IPS DF 6.9 (cell line): Measurements from ENCODE around the gene ASPRV1.
"Not testable (repeated sequence)": the region's sequence is repeated elsewhere in the genome, so short reads cannot be mapped to it uniquely, and the experiment has no call there.

Experiments
- DNase-seq: peaks from one replicate; pipeline ENCODE4 v3.0.0-alpha.2; 2013; ENCODE audit warnings: low read depth, low spot score
- H3K27ac ChIP-seq: one replicate; pipeline ENCODE4 v1.5.1; 2013; ENCODE audit warnings: low read length, control low read depth
- H3K27me3 ChIP-seq: 2 replicates; pipeline ENCODE4 v1.6.1; 2013; ENCODE audit warnings: mild to moderate bottlenecking, low read length; ENCODE audit not compliant: control insufficient read depth, insufficient read depth
- H3K36me3 ChIP-seq: 2 replicates; pipeline ENCODE4 v1.6.1; 2013; ENCODE audit warnings: low read length; ENCODE audit not compliant: control insufficient read depth, insufficient read depth
- H3K4me1 ChIP-seq: 2 replicates; pipeline ENCODE4 v1.6.1; 2013; ENCODE audit warnings: low read length; ENCODE audit not compliant: control insufficient read depth, insufficient read depth
- H3K4me3 ChIP-seq: 2 replicates; pipeline ENCODE4 v1.5.1; 2013; ENCODE audit warnings: mild to moderate bottlenecking, low read length
- H3K9me3 ChIP-seq: 2 replicates; pipeline ENCODE4 v1.6.1; 2013; ENCODE audit warnings: low read length, inconsistent platforms; ENCODE audit not compliant: control insufficient read depth, insufficient read depth
- WGBS: extraction: QIAGEN DNeasy Blood & Tissue Kit; methylation state at CpG from one replicate; pipeline ENCODE4 v1.1.7; 2013; ENCODE audit warnings: mixed read lengths, missing lambda C conversion rate; ENCODE audit not compliant: insufficient read length, insufficient coverage; 5-methylcytosine and 5-hydroxymethylcytosine counted together

Gene ASPRV1

GRCh38 chr2:69962986-69963730, 1.7 kb upstream of the ASPRV1 start:
- Histone ChIP-seq H3K27me3 (no peaks in the 10 kb centered on the region), H3K4me3 (no peak overlapping the region), H3K4me1 (peaks cover 4% of the 10 kb centered on the region; the same call in 1 of the 2 replicates), H3K9me3 (no peaks in the 10 kb centered on the region), H3K27ac (no peak overlapping the region), H3K36me3 (no peaks in the 10 kb centered on the region)
- WGBS = no CpG with 5 or more reads among the region's 8 CpGs
- DNase-seq = no peak

GRCh38 chr2:69960821-69961220, 610 bp downstream of the ASPRV1 start:
- no peaks in the 10 kb centered on the region for H3K36me3 ChIP-seq
- no peaks in the 10 kb centered on the region for H3K27me3 ChIP-seq
- no peaks in the 10 kb centered on the region for H3K9me3 ChIP-seq
- no peak for DNase-seq
- no peak overlapping the region for H3K27ac ChIP-seq
- no CpG with 5 or more reads among the region's 6 CpGs for WGBS
- no peak overlapping the region for H3K4me3 ChIP-seq
- peaks cover 4% of the 10 kb centered on the region; the same call in 1 of the 2 replicates for H3K4me1 ChIP-seq

- H3K4me1 ChIP-seq = peaks cover 4% of the 10 kb centered on the region; the same call in 1 of the 2 replicates
- no peaks in the 10 kb centered on the region for H3K36me3 ChIP-seq
- no peak for DNase-seq
- H3K9me3 ChIP-seq = no peaks in the 10 kb centered on the region
- no peaks in the 10 kb centered on the region for H3K27me3 ChIP-seq
- no peak overlapping the region for H3K27ac ChIP-seq
- no peak overlapping the region for H3K4me3 ChIP-seq
- no CpG with 5 or more reads among the region's 5 CpGs for WGBS
Observed at GRCh38 chr2:69959425-69959824, 2.0 kb downstream of the ASPRV1 start.

- no peak overlapping the region for H3K4me3 ChIP-seq
- no peaks in the 10 kb centered on the region for H3K27me3 ChIP-seq
- H3K36me3 ChIP-seq = no peaks in the 10 kb centered on the region
- WGBS = no CpG with 5 or more reads among the region's 6 CpGs
- no peak overlapping the region for H3K27ac ChIP-seq
- 0 out of 2 replicates have a peak, but pooled peaks cover 2% of the 10 kb centered on the region for H3K4me1 ChIP-seq
- DNase-seq = no peak
- H3K9me3 ChIP-seq = no peaks in the 10 kb centered on the region
Observed at GRCh38 chr2:69958480-69958879, 3.0 kb downstream of the ASPRV1 start.

GRCh38 chr2:69957965-69958364, 3.5 kb downstream of the ASPRV1 start:
- Histone ChIP-seq H3K27me3 (no peaks in the 10 kb centered on the region), H3K4me1 (0 out of 2 replicates have a peak, but pooled peaks cover 2% of the 10 kb centered on the region), H3K9me3 (no peaks in the 10 kb centered on the region), H3K4me3 (no peak overlapping the region), H3K36me3 (no peaks in the 10 kb centered on the region), H3K27ac (no peak overlapping the region)
- no CpG with 5 or more reads among the region's 8 CpGs for WGBS
- no peak for DNase-seq

- DNase-seq = no peak
- H3K27ac ChIP-seq = no peak overlapping the region
Observed at GRCh38 chr2:69956475-69956979, 4.9 kb downstream of the ASPRV1 start.

GRCh38 chr2:69955029-69955428, 6.4 kb downstream of the ASPRV1 start:
- DNase-seq = no peak
- H3K27ac ChIP-seq = no peak overlapping the region
- H3K36me3 ChIP-seq = no peaks in the 10 kb centered on the region
- H3K4me3 ChIP-seq = no peak overlapping the region
- H3K27me3 ChIP-seq = no peaks in the 10 kb centered on the region
- H3K4me1 ChIP-seq = no peaks in the 10 kb centered on the region
- no CpG with 5 or more reads among the region's 11 CpGs for WGBS
- no peaks in the 10 kb centered on the region for H3K9me3 ChIP-seq

More at GRCh38 chr2:69956475-69956979, 4.9 kb downstream of the ASPRV1 start:
- WGBS = no CpG with 5 or more reads among the region's 6 CpGs
- H3K9me3 ChIP-seq = no peaks in the 10 kb centered on the region
- no peak overlapping the region for H3K4me3 ChIP-seq
- H3K36me3 ChIP-seq = no peaks in the 10 kb centered on the region
- 0 out of 2 replicates have a peak, but pooled peaks cover 2% of the 10 kb centered on the region for H3K4me1 ChIP-seq
- H3K27me3 ChIP-seq = no peaks in the 10 kb centered on the region

GRCh38 chr2:69954084-69954483, 7.3 kb downstream of the ASPRV1 start:
- Histone ChIP-seq H3K36me3 (no peaks in the 10 kb centered on the region), H3K27ac (no peak overlapping the region), H3K9me3 (no peaks in the 10 kb centered on the region), H3K4me3 (no peak overlapping the region), H3K27me3 (no peaks in the 10 kb centered on the region), H3K4me1 (no peaks in the 10 kb centered on the region)
- no peak for DNase-seq
- no CpG with 5 or more reads among the region's 1 CpG for WGBS

GRCh38 chr2:69952336-69953115, 8.9 kb downstream of the ASPRV1 start:
- no peak overlapping the region for H3K4me3 ChIP-seq

GRCh38 chr2:69950671-69951070, 10.8 kb downstream of the ASPRV1 start:
- H3K4me1 ChIP-seq, H3K27me3 ChIP-seq, H3K27ac ChIP-seq, H3K4me3 ChIP-seq, H3K9me3 ChIP-seq, H3K36me3 ChIP-seq, DNase-seq: not testable (repeated sequence)
- 100% methylated on average over 1 of the region's 3 CpGs for WGBS

More at GRCh38 chr2:69952336-69953115, 8.9 kb downstream of the ASPRV1 start:
- Histone ChIP-seq H3K27me3 (no peaks in the 10 kb centered on the region), H3K27ac (no peak overlapping the region), H3K36me3 (no peaks in the 10 kb centered on the region), H3K4me1 (no peaks in the 10 kb centered on the region), H3K9me3 (no peaks in the 10 kb centered on the region)
- no peak for DNase-seq
- WGBS = no CpG with 5 or more reads among the region's 6 CpGs
